ENCODE results near the gene THAP9.
A peak's percentile ranks its signal among the peaks of the same experiment; 100 is the strongest.

Gene THAP9

GRCh38 chr4:82899374-82900065, 1.0 kb upstream of the THAP9 start:
- Histone ChIP-seq H2BK120ac (ENCODE audit: low read depth, low read length) (no peak overlapping the region), H3K23ac (ENCODE audit: low read length) (no peak overlapping the region), H3K9ac (ENCODE audit: low read length) (peak overlapping the region; percentile 84), H2AK5ac (ENCODE audit: low read length) (no peak overlapping the region), H3K79me2 (ENCODE audit: control insufficient read depth, insufficient read depth, low read length) (peaks cover 46% of the 10 kb centered on the region), H3K79me1 (ENCODE audit: low read length) (peaks cover 3% of the 10 kb centered on the region), H2BK5ac (ENCODE audit: low read length) (no peak overlapping the region), H4K5ac (ENCODE audit: low read length) (no peak overlapping the region), H3K27me3 (ENCODE audit: insufficient read depth, low read length, poor library complexity) (no peaks in the 10 kb centered on the region), H3K4me2 (ENCODE audit: low read length) (peak overlapping the region; percentile 44), H3K4me3 (ENCODE audit: low read length) (peak overlapping the region; percentile 89), H3K36me3 (ENCODE audit: control insufficient read depth, insufficient read depth, low read length) (no peaks in the 10 kb centered on the region), H3K4me1 (ENCODE audit: control insufficient read depth, low read depth, low read length) (no peaks in the 10 kb centered on the region), H3K4ac (ENCODE audit: low read depth, low read length) (no peak overlapping the region), H4K8ac (ENCODE audit: low read depth, low read length) (peak overlapping the region; percentile 60), H3K27ac (ENCODE audit: low read depth, low read length) (peak overlapping the region; percentile 34), H3K18ac (ENCODE audit: low read length) (peak overlapping the region; percentile 4), H3K56ac (ENCODE audit: low read length) (peak overlapping the region; percentile 95), H2BK15ac (replicated peaks; ENCODE audit: low read depth) (no peak overlapping the region)
- WGBS (ENCODE audit: extremely low coverage, insufficient coverage, low lambda C conversion rate) = no CpG with 5 or more reads among the region's 4 CpGs
- no peak for DNase-seq

DNA sequence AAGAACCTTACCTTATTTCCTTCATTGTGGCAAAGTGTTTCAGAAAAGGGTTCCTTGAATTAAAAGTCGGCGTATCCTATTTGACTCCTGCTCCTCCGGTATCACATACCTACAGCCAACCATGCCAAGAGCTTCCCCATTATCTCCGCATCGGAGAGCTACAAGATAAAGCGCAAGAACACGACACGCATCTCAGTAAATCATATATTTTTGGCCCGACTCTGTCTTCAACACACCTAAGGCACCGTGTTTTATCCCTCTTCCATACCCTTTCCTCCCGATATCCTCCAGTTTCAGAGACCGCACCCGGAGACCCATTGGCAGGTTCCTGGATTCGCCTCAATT, 497 bp upstream of the THAP9 start:
- H2BK120ac ChIP-seq (ENCODE audit: low read depth, low read length) = no peak overlapping the region
- peaks cover 3% of the 10 kb centered on the region for H3K79me1 ChIP-seq (ENCODE audit: low read length)
- H3K36me3 ChIP-seq (ENCODE audit: control insufficient read depth, insufficient read depth, low read length) = no peaks in the 10 kb centered on the region
- H3K4me1 ChIP-seq (ENCODE audit: control insufficient read depth, low read depth, low read length) = no peaks in the 10 kb centered on the region
- H3K23ac ChIP-seq (ENCODE audit: low read length) = peak overlapping the region; percentile 70
- peaks cover 46% of the 10 kb centered on the region for H3K79me2 ChIP-seq (ENCODE audit: control insufficient read depth, insufficient read depth, low read length)
- H3K27ac ChIP-seq (ENCODE audit: low read depth, low read length) = peak overlapping the region; percentile 34
- H3K27me3 ChIP-seq (ENCODE audit: insufficient read depth, low read length, poor library complexity) = no peaks in the 10 kb centered on the region
- H3K18ac ChIP-seq (ENCODE audit: low read length) = peak overlapping the region; percentile 4
- no peak for DNase-seq
- H4K8ac ChIP-seq (ENCODE audit: low read depth, low read length) = peak overlapping the region; percentile 60
- peak overlapping the region; percentile 60 for H4K5ac ChIP-seq (ENCODE audit: low read length)
- no peak overlapping the region for H2BK5ac ChIP-seq (ENCODE audit: low read length)
- no CpG with 5 or more reads among the region's 14 CpGs for WGBS (ENCODE audit: extremely low coverage, insufficient coverage, low lambda C conversion rate)
- H3K56ac ChIP-seq (ENCODE audit: low read length) = peak overlapping the region; percentile 95
- H3K9ac ChIP-seq (ENCODE audit: low read length) = peak overlapping the region; percentile 84
- H3K4me2 ChIP-seq (ENCODE audit: low read length) = peak overlapping the region; percentile 43
- no peak overlapping the region for H3K4ac ChIP-seq (ENCODE audit: low read depth, low read length)
- peak overlapping the region; percentile 89 for H3K4me3 ChIP-seq (ENCODE audit: low read length)
- no peak overlapping the region for H2BK15ac ChIP-seq (replicated peaks; ENCODE audit: low read depth)
- H2AK5ac ChIP-seq (ENCODE audit: low read length) = peak overlapping the region; percentile 10

DNA sequence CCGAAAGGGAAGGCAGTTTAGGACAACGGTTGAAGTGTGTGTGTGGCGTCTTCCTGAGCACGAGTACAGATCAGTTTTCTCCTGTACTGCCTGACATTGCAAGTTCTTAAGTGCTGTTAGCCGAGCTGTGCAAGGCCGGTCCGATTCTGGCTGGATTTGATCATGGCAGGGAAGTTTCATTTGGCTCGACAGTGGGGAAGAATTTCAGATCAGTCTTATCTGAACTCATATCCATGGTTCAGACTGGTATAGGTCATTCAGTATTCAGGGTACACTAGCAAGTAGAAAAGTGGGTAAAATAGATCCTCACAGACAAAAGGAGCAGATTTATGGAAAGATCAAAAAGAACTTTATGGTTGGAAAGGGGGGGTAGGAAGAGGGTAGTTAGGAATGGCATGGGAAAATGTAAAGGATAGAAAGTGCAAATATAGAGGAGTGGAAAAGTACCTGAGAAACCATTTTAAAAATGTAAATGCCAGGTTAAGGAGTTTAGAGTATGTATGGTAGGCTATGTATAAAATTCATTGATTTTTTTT, 716 bp downstream of the THAP9 start:
- no peak overlapping the region for H3K4ac ChIP-seq (ENCODE audit: low read depth, low read length)
- peak overlapping the region; percentile 98 for H3K56ac ChIP-seq (ENCODE audit: low read length)
- H3K4me3 ChIP-seq (ENCODE audit: low read length) = peak overlapping the region; percentile 92
- H3K79me1 ChIP-seq (ENCODE audit: low read length) = peaks cover 3% of the 10 kb centered on the region
- peak overlapping the region; percentile 98 for H3K27ac ChIP-seq (ENCODE audit: low read depth, low read length)
- H3K23ac ChIP-seq (ENCODE audit: low read length) = no peak overlapping the region
- H3K4me1 ChIP-seq (ENCODE audit: control insufficient read depth, low read depth, low read length) = no peaks in the 10 kb centered on the region
- no peak overlapping the region for H2BK15ac ChIP-seq (replicated peaks; ENCODE audit: low read depth)
- WGBS (ENCODE audit: extremely low coverage, insufficient coverage, low lambda C conversion rate) = no CpG with 5 or more reads among the region's 8 CpGs
- no peak overlapping the region for H2BK120ac ChIP-seq (ENCODE audit: low read depth, low read length)
- H2AK5ac ChIP-seq (ENCODE audit: low read length) = no peak overlapping the region
- peak overlapping the region; percentile 98 for H3K9ac ChIP-seq (ENCODE audit: low read length)
- no peaks in the 10 kb centered on the region for H3K36me3 ChIP-seq (ENCODE audit: control insufficient read depth, insufficient read depth, low read length)
- H4K5ac ChIP-seq (ENCODE audit: low read length) = no peak overlapping the region
- H3K4me2 ChIP-seq (ENCODE audit: low read length) = peak overlapping the region; percentile 85
- no peak for DNase-seq
- peak overlapping the region; percentile 1 for H3K18ac ChIP-seq (ENCODE audit: low read length)
- H3K79me2 ChIP-seq (ENCODE audit: control insufficient read depth, insufficient read depth, low read length) = peaks cover 42% of the 10 kb centered on the region
- no peak overlapping the region for H4K8ac ChIP-seq (ENCODE audit: low read depth, low read length)
- H2BK5ac ChIP-seq (ENCODE audit: low read length) = peak overlapping the region; percentile 82
- no peaks in the 10 kb centered on the region for H3K27me3 ChIP-seq (ENCODE audit: insufficient read depth, low read length, poor library complexity)

- Histone ChIP-seq H2BK15ac (replicated peaks; ENCODE audit: low read depth) (no peak overlapping the region), H3K56ac (ENCODE audit: low read length) (no peak overlapping the region), H3K9ac (ENCODE audit: low read length) (no peak overlapping the region), H3K4me1 (ENCODE audit: control insufficient read depth, low read depth, low read length) (no peaks in the 10 kb centered on the region), H3K23ac (ENCODE audit: low read length) (no peak overlapping the region), H3K27me3 (ENCODE audit: insufficient read depth, low read length, poor library complexity) (no peaks in the 10 kb centered on the region), H3K79me1 (ENCODE audit: low read length) (peaks cover 3% of the 10 kb centered on the region), H3K4me2 (ENCODE audit: low read length) (no peak overlapping the region), H3K4ac (ENCODE audit: low read depth, low read length) (no peak overlapping the region), H3K18ac (ENCODE audit: low read length) (no peak overlapping the region), H2AK5ac (ENCODE audit: low read length) (no peak overlapping the region), H3K27ac (ENCODE audit: low read depth, low read length) (no peak overlapping the region), H4K8ac (ENCODE audit: low read depth, low read length) (no peak overlapping the region), H4K5ac (ENCODE audit: low read length) (no peak overlapping the region), H2BK120ac (ENCODE audit: low read depth, low read length) (no peak overlapping the region), H2BK5ac (ENCODE audit: low read length) (no peak overlapping the region), H3K36me3 (ENCODE audit: control insufficient read depth, insufficient read depth, low read length) (no peaks in the 10 kb centered on the region), H3K4me3 (ENCODE audit: low read length) (no peak overlapping the region), H3K79me2 (ENCODE audit: control insufficient read depth, insufficient read depth, low read length) (peaks cover 25% of the 10 kb centered on the region)
- WGBS (ENCODE audit: extremely low coverage, insufficient coverage, low lambda C conversion rate) = no CpG with 5 or more reads among the region's 5 CpGs
- DNase-seq = no peak
These were observed 3.2 kb downstream of the THAP9 start for GRCh38 chr4:82903737-82904136.

DNA sequence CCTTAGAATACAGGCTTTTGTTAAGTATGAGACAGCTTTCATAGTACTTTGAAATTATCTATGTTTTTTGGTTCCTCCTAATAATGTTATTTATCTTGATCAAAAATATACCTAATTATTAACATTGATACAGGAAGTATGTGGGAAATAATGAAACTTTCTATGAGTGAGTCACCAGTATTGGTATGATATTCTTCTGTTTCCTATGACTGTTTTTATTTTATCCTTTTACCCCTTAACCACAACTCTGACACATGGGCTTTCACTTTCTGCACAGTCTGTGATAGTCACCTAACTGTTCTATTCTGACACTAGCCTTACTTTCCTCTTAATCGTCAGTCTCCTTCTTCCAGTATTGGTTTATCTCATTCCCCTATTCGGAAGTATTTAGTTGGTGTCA, 4.7 kb downstream of the THAP9 start:
- no peaks in the 10 kb centered on the region for H3K36me3 ChIP-seq (ENCODE audit: control insufficient read depth, insufficient read depth, low read length)
- DNase-seq = no peak
- no peak overlapping the region for H2AK5ac ChIP-seq (ENCODE audit: low read length)

More for the DNA sequence above, 4.7 kb downstream of the THAP9 start:
- no peak overlapping the region for H3K4me2 ChIP-seq (ENCODE audit: low read length)
- H3K23ac ChIP-seq (ENCODE audit: low read length) = no peak overlapping the region
- H2BK120ac ChIP-seq (ENCODE audit: low read depth, low read length) = no peak overlapping the region
- peaks cover 10% of the 10 kb centered on the region for H3K79me2 ChIP-seq (ENCODE audit: control insufficient read depth, insufficient read depth, low read length)
- no peak overlapping the region for H3K4me3 ChIP-seq (ENCODE audit: low read length)
- no CpG with 5 or more reads among the region's 2 CpGs for WGBS (ENCODE audit: extremely low coverage, insufficient coverage, low lambda C conversion rate)
- H3K27me3 ChIP-seq (ENCODE audit: insufficient read depth, low read length, poor library complexity) = no peaks in the 10 kb centered on the region
- H3K18ac ChIP-seq (ENCODE audit: low read length) = no peak overlapping the region
- no peak overlapping the region for H3K56ac ChIP-seq (ENCODE audit: low read length)
- no peaks in the 10 kb centered on the region for H3K4me1 ChIP-seq (ENCODE audit: control insufficient read depth, low read depth, low read length)
- no peak overlapping the region for H2BK15ac ChIP-seq (replicated peaks; ENCODE audit: low read depth)
- no peak overlapping the region for H3K27ac ChIP-seq (ENCODE audit: low read depth, low read length)
- no peak overlapping the region for H2BK5ac ChIP-seq (ENCODE audit: low read length)
- H3K9ac ChIP-seq (ENCODE audit: low read length) = no peak overlapping the region
- H4K8ac ChIP-seq (ENCODE audit: low read depth, low read length) = no peak overlapping the region
- H3K4ac ChIP-seq (ENCODE audit: low read depth, low read length) = no peak overlapping the region
- peaks cover 3% of the 10 kb centered on the region for H3K79me1 ChIP-seq (ENCODE audit: low read length)
- no peak overlapping the region for H4K5ac ChIP-seq (ENCODE audit: low read length)
